Subcutaneous adipose tissue (tissue), 4 donors: Measurements from ENCODE around the gene ZNF23. TPM values are rescaled to one million over a fixed set of nuclear protein-coding genes. Genes with fewer than 3 reads are reported as not detected.

Source experiments
- CTCF ChIP-seq: fragments of 450-650 bp; IDR thresholded peaks from one replicate; pipeline ENCODE4 v1.5.1; 2016; ENCODE audit warnings: low read depth, mild to moderate bottlenecking, control low read depth, antibody characterized with exemption, moderate library complexity
- total RNA-seq, 4 donors: library from RNA; depleted of rRNA; stranded (reverse); fragments of >200 nt; gene quantifications; one replicate each; pipeline ENCODE4 v1.1.0, GENCODE V29; 2016

The ZNF23 gene
- total RNA-seq, 4 donors from 2014 or later, result 8.5 to 19.0 (median 13.5) TPM

GRCh38 chr16:71406724-71407123, 55.3 kb downstream of the ZNF23 start:
- TF ChIP-seq CTCF, result no peak

- no peak for TF ChIP-seq CTCF
These were observed 55.7 kb downstream of the ZNF23 start for GRCh38 chr16:71406316-71406715.

GRCh38 chr16:71404364-71404763, 57.7 kb downstream of the ZNF23 start:
- TF ChIP-seq CTCF, result no peak

- TF ChIP-seq CTCF, result no peak
These were observed 59.4 kb downstream of the ZNF23 start for GRCh38 chr16:71402674-71403073.

GRCh38 chr16:71402007-71402406, 60.0 kb downstream of the ZNF23 start:
- no peak for TF ChIP-seq CTCF

- no peak for TF ChIP-seq CTCF
These were observed 62.1 kb downstream of the ZNF23 start for GRCh38 chr16:71399801-71400563.

Other genes starting within 250 kb of the ZNF23 start
- 1 to 10 TPM in 1 of 4 donors, under 1 TPM in 2, not detected in 1; 0.33 to 1.5 (median 0.44) TPM for gene HYDIN, start 231.5 kb downstream of the ZNF23 start, total RNA-seq
- gene CMTR2, start 172.8 kb downstream of the ZNF23 start, total RNA-seq, result 10 to 100 TPM; 18.3 to 34.2 (median 24.9) TPM
- 100 to 1,000 TPM in 2 of 4 donors, 10 to 100 TPM in 2; 58.5 to 297 (median 87.3) TPM for gene CALB2, start 103.5 kb downstream of the ZNF23 start, total RNA-seq
- not detected for gene TLE7, start 20.2 kb downstream of the ZNF23 start, total RNA-seq
- gene ZNF19, start 27.1 kb upstream of the ZNF23 start, total RNA-seq, result 10 to 100 TPM in 3 of 4 donors, 1 to 10 TPM in 1; 2.9 to 22.7 (median 19.4) TPM
- 1 to 10 TPM in 1 of 4 donors, under 1 TPM in 1, not detected in 2; 0.34 to 2.2 TPM for gene CHST4, start 64.2 kb upstream of the ZNF23 start, total RNA-seq
- 1 to 10 TPM in 1 of 4 donors, under 1 TPM in 2, not detected in 1; 0.17 to 1.5 (median 0.75) TPM for gene TAT, start 114.8 kb upstream of the ZNF23 start, total RNA-seq
- gene MARVELD3, start 163.9 kb upstream of the ZNF23 start, total RNA-seq, result not detected